AG09309 (cell line): ENCODE measurements around the gene CLMN.

ENCODE experiments used
- DNase-seq: peaks from one replicate; pipeline ENCODE4 v3.0.0-alpha.2; 2010; ENCODE audit warnings: low read depth
- H3K4me3 ChIP-seq: 2 replicates; pipeline ENCODE4 v1.5.1; 2011; ENCODE audit warnings: mild to moderate bottlenecking, low read depth, low read length, moderate library complexity; ENCODE audit not compliant: control insufficient read depth
- CTCF ChIP-seq: IDR thresholded peaks from 2 replicates; pipeline ENCODE4 v1.5.1; 2011; ENCODE audit warnings: mild to moderate bottlenecking, low read depth, low read length, inconsistent platforms; ENCODE audit not compliant: insufficient read depth, control insufficient read depth; ENCODE audit errors: missing control alignments

The CLMN gene

GRCh38 chr14:95336192-95336760 is 16.6 kb upstream of the CLMN start:
- no peak overlapping the region for H3K4me3 ChIP-seq
- no peak for TF ChIP-seq CTCF
- no peak for DNase-seq

GRCh38 chr14:95335071-95335470 is 15.4 kb upstream of the CLMN start:
- TF ChIP-seq CTCF = no peak
- no peak overlapping the region for H3K4me3 ChIP-seq
- no peak for DNase-seq

GRCh38 chr14:95334044-95334443 is 14.3 kb upstream of the CLMN start:
- TF ChIP-seq CTCF = no peak
- no peak overlapping the region for H3K4me3 ChIP-seq
- DNase-seq = no peak

- no peak for TF ChIP-seq CTCF
- no peak for DNase-seq
- no peak overlapping the region for H3K4me3 ChIP-seq
Observed at GRCh38 chr14:95332641-95333040, 12.9 kb upstream of the CLMN start.

- no peak for TF ChIP-seq CTCF
- DNase-seq = no peak
- no peak overlapping the region for H3K4me3 ChIP-seq
Observed at GRCh38 chr14:95331708-95332408, 12.2 kb upstream of the CLMN start.

GRCh38 chr14:95330591-95331370 is 11.1 kb upstream of the CLMN start:
- DNase-seq = no peak
- no peak for TF ChIP-seq CTCF

More at GRCh38 chr14:95330591-95331370, 11.1 kb upstream of the CLMN start:
- no peak overlapping the region for H3K4me3 ChIP-seq
